ENCODE data around the gene MAS1. TPM values are rescaled to one million over a fixed set of nuclear protein-coding genes. Genes with fewer than 3 reads are reported as not detected.

MAS1 gene
- total RNA-seq, 1 experiment from 2014 or later, result not detected

DNA sequence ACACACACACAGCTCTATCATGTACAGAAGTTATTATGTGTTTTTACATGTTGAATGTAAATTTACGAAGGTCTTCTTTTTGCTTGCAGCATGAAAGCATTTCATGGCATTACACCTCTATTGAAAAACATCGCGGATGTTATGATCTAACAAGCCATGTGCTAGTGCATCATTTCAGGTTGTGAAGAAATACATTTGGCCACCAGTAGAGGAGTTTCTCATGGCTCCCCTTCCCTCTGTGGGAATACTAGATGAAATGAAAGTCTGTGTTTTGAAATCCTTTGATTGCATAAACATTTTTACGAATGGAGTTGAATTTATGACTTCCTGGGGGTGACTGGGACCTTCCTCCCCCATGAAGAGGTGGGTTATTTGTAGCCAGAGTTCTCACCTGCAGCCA is 17.7 kb downstream of the MAS1 start:
- POLR2A ChIA-PET, result no interaction called here
- TF ChIP-seq TCF7L2 (IDR thresholded peaks at IDR 0.05; ENCODE audit: low read depth, low read length) (no peak), CTCF (IDR thresholded peaks at IDR 0.05) (no peak), POLR2AphosphoS5 (IDR thresholded peaks at IDR 0.05; ENCODE audit: low read depth, low read length) (no peak), SIN3A (IDR thresholded peaks at IDR 0.05; ENCODE audit: borderline replicate concordance, insufficient read depth, low read depth, low read length) (no peak)
- TF ChIP-seq, protein P1, sequence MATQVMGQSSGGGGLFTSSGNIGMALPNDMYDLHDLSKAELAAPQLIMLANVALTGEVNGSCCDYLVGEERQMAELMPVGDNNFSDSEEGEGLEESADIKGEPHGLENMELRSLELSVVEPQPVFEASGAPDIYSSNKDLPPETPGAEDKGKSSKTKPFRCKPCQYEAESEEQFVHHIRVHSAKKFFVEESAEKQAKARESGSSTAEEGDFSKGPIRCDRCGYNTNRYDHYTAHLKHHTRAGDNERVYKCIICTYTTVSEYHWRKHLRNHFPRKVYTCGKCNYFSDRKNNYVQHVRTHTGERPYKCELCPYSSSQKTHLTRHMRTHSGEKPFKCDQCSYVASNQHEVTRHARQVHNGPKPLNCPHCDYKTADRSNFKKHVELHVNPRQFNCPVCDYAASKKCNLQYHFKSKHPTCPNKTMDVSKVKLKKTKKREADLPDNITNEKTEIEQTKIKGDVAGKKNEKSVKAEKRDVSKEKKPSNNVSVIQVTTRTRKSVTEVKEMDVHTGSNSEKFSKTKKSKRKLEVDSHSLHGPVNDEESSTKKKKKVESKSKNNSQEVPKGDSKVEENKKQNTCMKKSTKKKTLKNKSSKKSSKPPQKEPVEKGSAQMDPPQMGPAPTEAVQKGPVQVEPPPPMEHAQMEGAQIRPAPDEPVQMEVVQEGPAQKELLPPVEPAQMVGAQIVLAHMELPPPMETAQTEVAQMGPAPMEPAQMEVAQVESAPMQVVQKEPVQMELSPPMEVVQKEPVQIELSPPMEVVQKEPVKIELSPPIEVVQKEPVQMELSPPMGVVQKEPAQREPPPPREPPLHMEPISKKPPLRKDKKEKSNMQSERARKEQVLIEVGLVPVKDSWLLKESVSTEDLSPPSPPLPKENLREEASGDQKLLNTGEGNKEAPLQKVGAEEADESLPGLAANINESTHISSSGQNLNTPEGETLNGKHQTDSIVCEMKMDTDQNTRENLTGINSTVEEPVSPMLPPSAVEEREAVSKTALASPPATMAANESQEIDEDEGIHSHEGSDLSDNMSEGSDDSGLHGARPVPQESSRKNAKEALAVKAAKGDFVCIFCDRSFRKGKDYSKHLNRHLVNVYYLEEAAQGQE (IDR thresholded peaks at IDR 0.05; ENCODE audit: insufficient read depth in 1 of 2, low read depth in 2 of 2, low read length in 1 of 2), result no peak
- no peak overlapping the region for H3K27ac ChIP-seq (ENCODE audit: low read length)
- ATAC-seq (no peak), DNase-seq (ENCODE audit: low read depth, low spot score) (no peak)
- intact Hi-C loops (cut with micrococcal nuclease; ENCODE audit: unreplicated experiment), result no loop called here
- H3K9me3 ChIP-seq (ENCODE audit: control insufficient read depth, insufficient read depth, low read depth, low read length), result no peaks in the 10 kb centered on the region
- H3K27me3 ChIP-seq (ENCODE audit: control insufficient read depth, insufficient read depth, low read length), result peaks cover 13% of the 10 kb centered on the region
- H3K36me3 ChIP-seq (ENCODE audit: control insufficient read depth, insufficient read depth, low read length), result no peaks in the 10 kb centered on the region
- H3K4me1 ChIP-seq (ENCODE audit: control insufficient read depth, insufficient read depth, low read length), result no peaks in the 10 kb centered on the region
- in situ Hi-C loops (cut with HindIII; ENCODE audit: low pct_unique_long_range_greater_than_20kb, low sequenced_read_pairs), result no loop called here
- BruUV-seq (replicated peaks), result no TSS peak
- CTCF ChIA-PET, result interaction anchor here (0.6 kb wide), 1 partner anchor 547 kb away, joined by 5 read pairs; no protein-coding TSS in a partner anchor
- H3K4me3 ChIP-seq (ENCODE audit: low read depth in 2 of 2, low read length in 2 of 2), result no peak overlapping the region

DNA sequence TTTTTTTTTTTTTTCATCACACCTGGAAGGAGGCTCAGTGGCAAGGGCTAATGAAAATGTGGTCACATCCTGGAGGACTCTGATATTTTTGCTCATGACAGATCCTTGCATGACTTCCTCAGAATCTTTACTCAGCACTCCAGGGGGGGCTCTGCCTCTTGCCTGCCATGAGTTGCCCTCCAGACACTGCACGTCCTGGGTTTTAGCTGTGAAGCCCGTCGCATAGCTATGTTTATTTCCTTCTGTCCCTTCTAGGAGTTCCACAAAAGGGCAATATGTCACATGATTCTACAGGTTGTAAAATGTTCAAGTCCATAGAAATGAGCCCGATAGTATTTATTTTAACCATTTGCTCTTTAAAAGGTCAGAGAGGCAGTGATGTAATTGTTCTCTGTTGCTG is 18.2 kb downstream of the MAS1 start:
- Histone ChIP-seq H3K4me3 (ENCODE audit: low read depth in 2 of 2, low read length in 2 of 2) (no peak overlapping the region), H3K4me1 (ENCODE audit: control insufficient read depth, insufficient read depth, low read length) (no peaks in the 10 kb centered on the region), H3K36me3 (ENCODE audit: control insufficient read depth, insufficient read depth, low read length) (no peaks in the 10 kb centered on the region), H3K27ac (ENCODE audit: low read length) (no peak overlapping the region), H3K27me3 (ENCODE audit: control insufficient read depth, insufficient read depth, low read length) (peaks cover 15% of the 10 kb centered on the region), H3K9me3 (ENCODE audit: control insufficient read depth, insufficient read depth, low read depth, low read length) (no peaks in the 10 kb centered on the region)
- ATAC-seq, result no peak
- DNase-seq (ENCODE audit: low read depth, low spot score), result no peak
- ChIA-PET CTCF (interaction anchor here (0.6 kb wide), 1 partner anchor 547 kb away, joined by 5 read pairs; no protein-coding TSS in a partner anchor), POLR2A (no interaction called here)
- intact Hi-C loops (cut with micrococcal nuclease; ENCODE audit: unreplicated experiment), result no loop called here
- no peak for TF ChIP-seq POLR2AphosphoS5 (IDR thresholded peaks at IDR 0.05; ENCODE audit: low read depth, low read length)
- TF ChIP-seq, protein P1 (IDR thresholded peaks at IDR 0.05; ENCODE audit: insufficient read depth in 1 of 2, low read depth in 2 of 2, low read length in 1 of 2), result no peak
- no peak for TF ChIP-seq SIN3A (IDR thresholded peaks at IDR 0.05; ENCODE audit: borderline replicate concordance, insufficient read depth, low read depth, low read length)
- TF ChIP-seq CTCF (IDR thresholded peaks at IDR 0.05), result no peak
- TF ChIP-seq TCF7L2 (IDR thresholded peaks at IDR 0.05; ENCODE audit: low read depth, low read length), result no peak
- no TSS peak for BruUV-seq (replicated peaks)
- in situ Hi-C loops (cut with HindIII; ENCODE audit: low pct_unique_long_range_greater_than_20kb, low sequenced_read_pairs), result no loop called here
